ENCODE data around the gene ZMYM5. TPM values are rescaled to one million over a fixed set of nuclear protein-coding genes. Genes with fewer than 3 reads are reported as not detected.

Gene ZMYM5
- total RNA-seq, 4 donors from 2014 or later: 7.4 to 16.2 (median 10.0) TPM

DNA sequence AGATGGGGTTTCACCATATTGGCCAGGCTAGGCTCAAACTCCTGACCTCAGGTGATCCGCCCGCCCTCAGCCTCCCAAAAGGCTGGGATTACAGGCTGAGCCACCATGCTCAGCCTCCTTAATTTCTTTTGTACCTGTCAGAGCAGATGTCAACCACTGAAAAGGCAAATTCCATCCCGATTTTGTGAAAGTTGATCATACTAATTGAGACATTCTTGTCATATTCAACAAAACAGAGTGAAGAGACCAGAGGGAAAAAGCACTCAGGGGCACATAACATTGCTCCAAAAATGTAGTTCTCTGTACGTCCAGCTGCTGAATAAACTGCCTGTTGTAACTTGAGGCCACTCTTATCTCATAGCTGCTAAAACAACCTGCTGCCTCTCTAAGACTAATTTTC, 53.3 kb downstream of the ZMYM5 start:
- Histone ChIP-seq H3K27ac (no peak overlapping the region), H3K36me3 (peaks cover 0 to 12% (median 0%) of the 10 kb centered on the region in 3 donors), H3K27me3 (no peaks in the 10 kb centered on the region), H3K4me1 (no peaks in the 10 kb centered on the region), H3K4me3 (no peak overlapping the region), H3K9me3 (no peaks in the 10 kb centered on the region)
- WGBS, 2 donors: 88 to 96% methylated on average over 2 to 4 of the region's 4 CpGs
- DNase-seq: no peak
- intact Hi-C loops (cut with DNase I): no loop called here
- TF ChIP-seq, protein P1, sequence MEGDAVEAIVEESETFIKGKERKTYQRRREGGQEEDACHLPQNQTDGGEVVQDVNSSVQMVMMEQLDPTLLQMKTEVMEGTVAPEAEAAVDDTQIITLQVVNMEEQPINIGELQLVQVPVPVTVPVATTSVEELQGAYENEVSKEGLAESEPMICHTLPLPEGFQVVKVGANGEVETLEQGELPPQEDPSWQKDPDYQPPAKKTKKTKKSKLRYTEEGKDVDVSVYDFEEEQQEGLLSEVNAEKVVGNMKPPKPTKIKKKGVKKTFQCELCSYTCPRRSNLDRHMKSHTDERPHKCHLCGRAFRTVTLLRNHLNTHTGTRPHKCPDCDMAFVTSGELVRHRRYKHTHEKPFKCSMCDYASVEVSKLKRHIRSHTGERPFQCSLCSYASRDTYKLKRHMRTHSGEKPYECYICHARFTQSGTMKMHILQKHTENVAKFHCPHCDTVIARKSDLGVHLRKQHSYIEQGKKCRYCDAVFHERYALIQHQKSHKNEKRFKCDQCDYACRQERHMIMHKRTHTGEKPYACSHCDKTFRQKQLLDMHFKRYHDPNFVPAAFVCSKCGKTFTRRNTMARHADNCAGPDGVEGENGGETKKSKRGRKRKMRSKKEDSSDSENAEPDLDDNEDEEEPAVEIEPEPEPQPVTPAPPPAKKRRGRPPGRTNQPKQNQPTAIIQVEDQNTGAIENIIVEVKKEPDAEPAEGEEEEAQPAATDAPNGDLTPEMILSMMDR (IDR thresholded peaks at IDR 0.05): no peak
- no peak for TF ChIP-seq POLR2A (IDR thresholded peaks at IDR 0.05)

DNA sequence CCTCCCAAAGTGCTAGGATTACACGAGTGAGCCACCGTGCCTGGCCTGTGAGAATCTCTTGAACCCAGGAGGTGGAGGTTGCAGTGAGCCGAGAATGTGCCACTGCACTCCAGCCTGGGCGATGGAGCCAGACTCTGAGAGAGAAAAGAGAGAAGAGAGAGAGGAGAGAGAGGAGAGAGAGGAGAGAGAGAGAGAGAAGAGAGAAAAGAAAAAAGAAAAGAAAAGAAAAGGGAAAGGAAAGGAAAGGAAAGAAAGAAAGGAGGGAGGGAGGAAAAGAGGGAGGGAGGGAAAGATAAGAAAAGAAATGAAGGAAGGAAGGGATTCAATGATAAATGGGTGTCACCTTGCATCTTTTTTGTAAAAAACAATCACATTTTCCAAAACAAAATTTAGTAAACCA, 57.7 kb downstream of the ZMYM5 start:
- intact Hi-C loops (cut with DNase I): no loop called here
- no peak overlapping the region for H3K4me3 ChIP-seq
- H3K27ac ChIP-seq: no peak overlapping the region
- H3K36me3 ChIP-seq: peaks cover 0 to 12% (median 0%) of the 10 kb centered on the region in 3 donors
- no peaks in the 10 kb centered on the region for H3K4me1 ChIP-seq
- WGBS, 2 donors: 84 to 87% methylated on average over 3 to 4 of the region's 4 CpGs
- TF ChIP-seq, protein P1 (IDR thresholded peaks at IDR 0.05): no peak
- H3K27me3 ChIP-seq: no peaks in the 10 kb centered on the region
- DNase-seq: no peak
- H3K9me3 ChIP-seq: no peaks in the 10 kb centered on the region

DNA sequence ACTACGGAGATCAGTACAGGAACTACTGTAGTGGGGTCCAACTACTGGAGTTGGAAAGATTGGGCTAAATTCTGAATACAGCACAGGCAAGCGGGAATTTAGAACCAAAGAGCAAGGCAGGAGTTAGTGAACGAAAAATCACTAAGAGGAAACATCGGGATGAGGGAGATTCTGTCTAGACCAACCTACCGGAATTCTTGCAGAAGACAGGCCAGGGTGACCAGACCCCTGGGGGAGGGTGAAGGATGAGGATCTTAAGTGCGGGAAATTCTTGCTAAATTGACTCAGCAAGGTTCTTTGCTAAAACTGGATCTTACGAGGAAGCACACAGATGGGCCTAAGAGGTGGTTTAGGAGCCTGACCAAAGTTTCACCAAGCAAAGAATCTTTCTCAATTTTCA, 67.5 kb downstream of the ZMYM5 start:
- 90 to 95% methylated on average over 7 of the region's 7 CpGs for WGBS, 2 donors
- no peaks in the 10 kb centered on the region for H3K9me3 ChIP-seq
- DNase-seq: no peak
- no peak overlapping the region for H3K27ac ChIP-seq
- peaks cover 4 to 20% (median 5%) of the 10 kb centered on the region in 3 donors for H3K4me1 ChIP-seq
- no peaks in the 10 kb centered on the region for H3K36me3 ChIP-seq
- H3K27me3 ChIP-seq: no peaks in the 10 kb centered on the region
- H3K4me3 ChIP-seq: no peak overlapping the region
- TF ChIP-seq POLR2A (IDR thresholded peaks at IDR 0.05): no peak
- TF ChIP-seq, protein P1 (IDR thresholded peaks at IDR 0.05): no peak
- intact Hi-C loops (cut with DNase I): no loop called here

DNA sequence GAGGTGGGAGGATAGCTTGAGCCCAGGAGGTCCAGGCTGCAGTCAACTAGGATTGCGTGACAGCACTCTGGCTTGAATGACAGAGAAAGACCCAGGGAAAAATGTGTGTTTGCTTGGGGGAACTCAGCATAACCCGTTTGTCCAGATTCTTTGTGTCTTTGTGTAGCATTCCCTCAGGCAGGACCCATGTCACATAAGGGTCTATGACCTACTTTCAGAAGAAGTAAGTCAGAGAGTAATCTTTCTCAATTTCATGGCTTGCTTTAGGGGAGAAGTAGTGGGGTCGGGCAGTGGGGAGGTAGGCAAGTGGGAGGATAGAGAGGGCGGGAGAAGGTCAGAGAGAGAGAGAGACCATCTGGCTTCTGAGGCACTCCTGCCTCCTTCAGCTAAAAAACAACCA, 68.8 kb downstream of the ZMYM5 start:
- Histone ChIP-seq H3K4me1 (peaks cover 4 to 20% (median 5%) of the 10 kb centered on the region in 3 donors), H3K9me3 (no peaks in the 10 kb centered on the region), H3K36me3 (no peaks in the 10 kb centered on the region), H3K27ac (peak overlapping the region in 3 of 4 donors; percentile 20 to 45 (median 40)), H3K27me3 (no peaks in the 10 kb centered on the region), H3K4me3 (no peak overlapping the region)
- no peak for DNase-seq
- no peak for TF ChIP-seq POLR2A (IDR thresholded peaks at IDR 0.05)
- TF ChIP-seq, protein P1 (IDR thresholded peaks at IDR 0.05): no peak
- intact Hi-C loops (cut with DNase I): no loop called here
- WGBS, 2 donors: 42 to 68% methylated on average over 4 of the region's 4 CpGs

DNA sequence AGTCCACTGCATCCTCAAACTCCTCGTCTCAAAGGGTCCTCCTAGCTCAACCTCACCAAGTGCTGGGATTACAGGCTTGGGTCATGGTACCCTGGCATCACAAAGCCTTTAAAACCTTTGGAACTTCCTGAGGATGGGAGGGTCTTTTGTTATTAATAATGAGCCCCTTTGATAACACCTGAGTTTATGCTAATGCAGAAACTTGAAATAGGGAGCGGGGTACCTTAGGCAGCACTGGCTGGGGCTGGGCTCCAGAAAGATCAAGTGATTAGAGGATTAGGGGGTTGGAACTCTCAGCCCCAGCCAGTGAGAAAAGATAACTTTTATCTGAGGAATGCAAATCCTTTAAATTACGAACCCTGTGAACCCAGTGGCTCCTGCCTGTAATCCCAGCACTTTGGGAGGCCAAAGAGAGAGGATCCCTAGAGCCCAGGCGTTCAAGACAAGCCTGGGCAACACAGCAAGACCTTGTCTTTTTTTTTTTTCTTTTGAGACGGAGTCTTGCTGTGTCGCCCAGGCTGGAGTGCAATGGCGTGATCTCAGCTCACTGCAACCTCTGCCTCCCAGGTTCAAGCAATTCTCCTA, 71.4 kb downstream of the ZMYM5 start:
- intact Hi-C loops (cut with DNase I): no loop called here
- 86 to 88% methylated on average over 7 of the region's 7 CpGs for WGBS, 2 donors
- DNase-seq: no peak
- TF ChIP-seq POLR2A (IDR thresholded peaks at IDR 0.05): no peak
- TF ChIP-seq, protein P1 (IDR thresholded peaks at IDR 0.05): no peak
- H3K4me1 ChIP-seq: peaks cover 4 to 20% (median 5%) of the 10 kb centered on the region in 3 donors
- no peak overlapping the region for H3K4me3 ChIP-seq
- no peak overlapping the region for H3K27ac ChIP-seq
- no peaks in the 10 kb centered on the region for H3K27me3 ChIP-seq
- H3K36me3 ChIP-seq: no peaks in the 10 kb centered on the region
- H3K9me3 ChIP-seq: no peaks in the 10 kb centered on the region

All from esophagus squamous epithelium (tissue), 5 donors.